Activated T-helper 1 cell treated with anti-CD3 and anti-CD28 coated beads, Interleukin-2, amount 50 U/mL, for 16 hours (primary cell): ENCODE measurements around the gene RIPPLY2.
A peak's percentile ranks its signal among the peaks of the same experiment; 100 is the strongest.

Experiments used
- DNase-seq, 2 donors: peaks; one replicate each; pipeline ENCODE4 v3.0.0-alpha.2; 2020; ENCODE audit warnings: low read depth in 1 of 2, low spot score in 1 of 2

The RIPPLY2 gene

DNA sequence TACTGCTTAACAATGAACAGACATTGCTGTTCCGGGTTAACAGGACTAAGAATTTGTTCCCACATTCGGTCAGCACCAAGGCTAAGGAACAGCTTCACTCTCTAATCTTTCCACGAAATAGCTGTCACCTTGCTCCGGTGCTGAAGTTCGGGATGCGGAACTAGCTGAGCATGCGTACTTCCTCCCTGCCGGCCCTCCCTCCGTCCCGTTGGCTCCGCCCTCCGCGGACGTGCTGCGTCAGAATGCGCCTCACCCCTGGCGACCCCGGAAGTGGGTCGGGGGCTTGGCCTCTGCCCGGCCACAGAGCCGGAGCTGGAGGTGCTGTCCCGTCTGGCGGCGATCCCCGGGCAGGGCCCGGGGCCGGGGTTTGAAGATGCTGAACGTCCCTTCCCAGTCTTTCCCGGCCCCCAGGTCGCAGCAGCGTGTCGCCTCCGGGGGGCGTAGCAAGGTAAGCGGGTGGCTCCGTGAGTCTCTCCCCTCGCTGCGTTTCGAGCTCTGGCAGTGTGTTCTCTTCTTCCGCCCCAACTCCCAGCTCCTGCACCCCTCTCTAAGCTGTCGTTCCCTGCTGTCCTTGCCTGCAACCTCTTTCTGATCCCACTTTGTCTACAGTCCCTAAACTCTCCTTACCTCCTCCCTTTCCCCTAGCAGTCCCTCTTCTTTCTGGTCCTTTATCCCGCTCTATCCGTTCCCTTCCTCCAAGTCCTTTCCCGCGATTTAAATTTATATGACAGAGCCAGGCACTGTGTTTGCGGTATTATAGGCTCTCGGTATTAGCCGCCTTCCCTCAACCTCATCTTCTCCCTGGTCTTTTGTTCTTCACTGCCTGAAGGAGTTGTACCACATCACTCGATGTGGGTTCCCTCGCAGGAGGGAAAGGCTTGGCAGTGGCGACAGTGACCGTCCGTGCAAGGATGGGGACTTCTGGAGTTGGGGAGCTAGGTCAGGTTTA lies 6.5 kb downstream of the RIPPLY2 start, which contains the start of gene CYB5R4:
CYB5R4 (plus strand) TSS at position 280 of the 949 bp plus-strand sequence; CDS start at position 374, 94 bp downstream.
- DNase-seq: peak; percentile 84 to 86

DNA sequence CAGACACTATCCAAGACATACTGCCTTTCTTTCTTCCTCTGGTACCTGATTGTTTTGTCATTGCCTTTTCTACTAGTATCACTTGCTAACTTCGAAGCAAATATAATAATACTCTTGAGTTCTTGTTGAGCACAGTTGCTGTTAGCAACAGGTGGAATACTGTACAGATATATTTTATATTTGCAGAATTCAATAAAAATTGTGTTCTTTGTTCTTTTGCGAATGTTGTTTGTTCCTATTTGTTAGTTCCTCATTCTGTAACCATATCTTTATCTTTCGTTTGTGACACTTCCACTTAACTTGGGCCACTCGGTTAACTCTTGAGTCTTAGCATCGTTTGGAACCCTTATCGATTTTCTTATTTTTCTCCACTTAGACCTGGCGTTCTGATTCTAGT lies 7.2 kb downstream of the RIPPLY2 start:
- no peak for DNase-seq

- no peak for DNase-seq
Measured at GRCh38 chr6:83860782-83861495, 7.8 kb downstream of the RIPPLY2 start.

GRCh38 chr6:83862776-83863471 lies 9.8 kb downstream of the RIPPLY2 start:
- no peak for DNase-seq

DNA sequence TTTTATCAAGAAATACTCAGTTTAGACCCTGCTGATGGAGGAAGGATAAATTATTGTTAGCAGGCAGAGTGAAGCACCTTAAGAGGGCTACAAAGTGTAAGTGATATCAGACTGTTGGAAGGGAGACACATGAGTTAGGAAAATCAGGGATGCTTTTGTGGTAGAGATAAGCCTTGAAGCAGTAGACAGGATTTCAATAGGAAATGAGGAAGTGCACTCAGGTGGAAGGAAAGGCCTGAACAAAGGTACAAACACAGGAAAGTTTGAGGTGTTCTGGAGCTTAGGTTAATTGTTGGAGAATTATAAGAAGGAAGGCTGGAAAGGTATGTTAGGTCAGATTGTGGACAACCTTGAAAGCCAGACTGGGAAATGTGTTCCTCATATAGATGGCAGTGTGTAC lies 13.9 kb downstream of the RIPPLY2 start:
- DNase-seq: no peak

DNA sequence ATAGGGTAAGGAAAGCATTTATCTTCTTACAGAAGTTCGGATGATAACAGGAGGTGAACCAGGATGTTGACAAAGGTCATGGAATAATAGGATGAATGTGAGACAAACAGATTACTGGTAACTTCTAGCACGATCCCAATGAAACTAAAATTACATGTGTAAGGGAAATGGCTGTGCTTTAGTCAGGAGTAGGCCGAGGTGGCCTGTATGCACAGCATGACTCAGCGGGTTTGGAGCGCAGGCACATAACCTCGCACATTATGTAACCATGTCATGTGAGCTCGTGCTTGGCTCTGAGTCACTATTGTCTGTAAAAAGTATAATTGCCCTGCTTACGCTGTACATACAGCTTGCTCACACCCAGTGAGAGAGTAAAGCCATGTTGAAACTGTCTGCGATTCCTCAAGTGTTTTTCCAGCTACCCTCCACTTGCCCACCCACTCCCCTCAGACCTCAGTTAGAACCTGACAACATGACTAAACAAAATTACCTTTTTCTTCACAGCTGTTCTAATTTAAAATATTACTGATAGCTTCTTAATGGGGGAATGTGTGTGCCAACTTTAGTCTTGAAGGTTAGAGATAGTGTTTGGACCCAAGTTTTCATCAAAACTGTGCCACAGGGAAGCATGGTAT lies 14.5 kb downstream of the RIPPLY2 start:
- no peak for DNase-seq

- no peak for DNase-seq
Measured at GRCh38 chr6:83868639-83869038, 15.5 kb downstream of the RIPPLY2 start.

DNA sequence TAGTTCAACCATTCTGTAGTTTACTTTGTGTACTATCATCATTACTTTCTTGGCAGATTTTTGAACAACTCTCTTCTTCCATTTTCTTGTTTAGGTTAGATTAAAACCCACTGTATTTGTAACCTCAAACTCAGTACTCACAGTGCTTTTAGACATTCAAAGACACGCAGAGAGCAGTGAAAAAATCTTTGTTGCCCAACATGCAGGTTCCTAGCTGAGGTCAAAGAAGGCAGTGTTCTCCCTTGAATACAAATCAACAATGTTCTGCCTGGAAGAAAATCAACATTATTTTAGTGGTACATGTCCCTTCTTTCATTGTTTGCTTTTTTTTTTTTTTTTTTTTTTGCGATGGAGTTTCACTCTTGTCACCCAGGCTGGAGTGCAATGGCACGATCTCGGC lies 17.5 kb downstream of the RIPPLY2 start:
- no peak for DNase-seq

- no peak for DNase-seq
Measured at GRCh38 chr6:83872386-83873118, 19.4 kb downstream of the RIPPLY2 start.

DNA sequence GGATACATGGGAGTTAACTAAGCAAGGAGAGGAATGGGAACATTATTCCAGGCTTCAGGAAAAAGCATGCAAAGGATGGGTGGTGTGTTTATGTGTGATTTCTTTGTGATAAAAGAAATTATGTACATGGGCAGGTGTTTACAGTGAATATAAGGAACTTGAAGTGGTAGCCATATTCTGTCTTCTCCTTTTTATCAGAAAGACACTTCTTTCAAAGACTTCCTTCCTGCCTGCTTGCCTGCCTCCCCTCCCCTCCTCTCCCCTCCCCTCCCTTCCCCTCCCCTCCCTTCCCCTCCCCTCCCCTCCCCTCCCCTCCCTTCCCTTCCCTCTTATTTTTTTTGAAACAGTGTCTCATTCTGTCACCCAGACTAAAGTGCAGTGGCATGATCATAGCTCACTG lies 20.7 kb downstream of the RIPPLY2 start:
- no peak for DNase-seq

DNA sequence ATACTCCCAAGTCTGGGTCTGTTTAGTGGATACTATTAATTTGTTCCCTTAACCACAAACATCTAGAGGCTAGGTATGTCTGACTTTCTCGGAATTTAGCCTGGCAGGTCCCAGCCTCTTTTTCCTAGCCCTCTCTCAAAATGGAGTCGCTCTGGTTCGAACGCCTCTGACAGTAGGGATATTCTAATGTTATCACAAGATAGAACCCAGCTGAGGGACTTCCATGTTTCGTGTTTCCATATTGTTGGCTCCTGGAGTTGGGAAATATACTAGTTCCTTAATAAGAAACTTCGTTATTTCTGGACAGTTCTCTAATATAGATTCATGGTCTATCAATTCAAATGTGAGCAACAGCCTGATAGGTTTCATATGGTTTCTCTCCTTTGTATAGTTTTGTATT lies 22.7 kb downstream of the RIPPLY2 start:
- DNase-seq: no peak

- no peak for DNase-seq
Measured at GRCh38 chr6:83878902-83879644, 25.9 kb downstream of the RIPPLY2 start.

DNA sequence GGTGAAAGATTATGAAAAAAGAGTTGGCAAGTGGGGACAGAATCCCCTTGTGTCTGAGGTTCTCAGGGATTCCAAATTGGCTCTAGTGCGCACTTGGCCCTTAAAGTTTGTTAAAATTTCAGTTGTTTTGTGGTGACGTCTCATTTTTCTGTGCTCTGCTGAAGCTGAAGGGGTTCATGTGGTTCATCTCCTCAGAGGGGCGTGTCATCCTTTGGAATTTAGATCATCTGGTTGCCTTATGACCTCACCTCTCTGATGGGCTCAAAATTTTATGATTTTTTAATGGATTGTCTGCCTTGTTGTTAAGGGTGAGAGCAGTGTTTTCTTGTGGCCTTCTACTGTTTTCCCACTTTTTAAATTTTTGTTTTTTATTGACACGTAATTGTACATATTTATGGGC lies 26.6 kb downstream of the RIPPLY2 start:
- no peak for DNase-seq

DNA sequence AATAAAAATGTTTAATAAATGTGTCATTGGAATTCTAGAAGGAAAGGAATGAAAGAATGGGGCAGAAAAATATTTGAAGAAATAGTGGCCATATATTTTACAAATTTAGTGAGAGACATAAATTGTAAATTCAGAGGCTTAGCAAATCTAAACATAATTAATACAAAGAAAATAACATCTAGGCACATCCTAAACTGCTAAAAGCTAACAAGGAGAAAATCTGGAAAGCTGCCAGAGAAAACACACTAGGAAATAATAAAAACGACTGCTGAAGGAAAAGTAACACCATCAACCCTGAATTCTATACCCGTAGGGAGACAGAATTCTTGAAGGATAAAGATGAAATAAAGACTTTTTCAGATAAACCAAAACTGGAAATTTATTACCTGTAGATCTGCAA lies 30.1 kb downstream of the RIPPLY2 start:
- DNase-seq: no peak

DNA sequence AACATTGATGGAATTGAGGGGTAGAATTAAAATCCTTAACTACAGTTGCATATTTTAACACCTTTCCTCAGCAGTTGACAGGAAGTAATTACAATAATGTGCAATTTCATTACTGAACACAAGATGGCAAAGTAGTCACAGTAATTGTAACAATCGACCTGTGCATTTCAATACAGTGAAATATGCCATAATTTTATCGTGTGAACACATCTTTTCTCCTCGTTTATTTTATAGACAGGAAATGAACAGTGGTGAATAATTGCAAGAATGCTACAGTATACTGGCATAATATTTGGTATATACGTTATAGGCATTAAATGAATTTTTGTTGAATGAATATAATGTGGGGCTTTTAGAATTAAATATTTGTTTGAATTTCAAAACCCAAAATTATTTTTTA lies 31.4 kb downstream of the RIPPLY2 start:
- no peak for DNase-seq

- DNase-seq: no peak
Measured at GRCh38 chr6:83885984-83886383, 32.8 kb downstream of the RIPPLY2 start.

GRCh38 chr6:83889621-83890020 lies 36.5 kb downstream of the RIPPLY2 start:
- DNase-seq: no peak

GRCh38 chr6:83890520-83890919 lies 37.4 kb downstream of the RIPPLY2 start:
- no peak for DNase-seq

DNA sequence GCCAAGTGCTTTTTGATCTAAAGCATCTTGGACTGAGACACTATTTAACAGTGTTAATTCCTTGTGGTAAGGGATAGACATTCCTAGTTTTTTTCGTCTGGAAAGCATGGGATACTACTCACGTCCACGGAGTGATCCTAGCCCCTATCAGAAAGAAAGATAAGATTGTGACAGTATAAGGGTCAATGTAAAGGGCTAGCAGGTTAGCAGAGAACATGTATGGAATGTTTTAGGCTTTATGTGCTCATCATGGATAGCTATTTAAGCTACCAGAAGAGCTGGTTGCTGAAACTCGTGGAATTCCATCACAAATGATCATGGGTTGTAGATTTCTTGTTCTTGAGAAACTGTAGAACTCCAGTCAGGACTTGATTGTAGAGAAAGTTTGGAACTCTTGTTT lies 38.4 kb downstream of the RIPPLY2 start:
- no peak for DNase-seq

DNA sequence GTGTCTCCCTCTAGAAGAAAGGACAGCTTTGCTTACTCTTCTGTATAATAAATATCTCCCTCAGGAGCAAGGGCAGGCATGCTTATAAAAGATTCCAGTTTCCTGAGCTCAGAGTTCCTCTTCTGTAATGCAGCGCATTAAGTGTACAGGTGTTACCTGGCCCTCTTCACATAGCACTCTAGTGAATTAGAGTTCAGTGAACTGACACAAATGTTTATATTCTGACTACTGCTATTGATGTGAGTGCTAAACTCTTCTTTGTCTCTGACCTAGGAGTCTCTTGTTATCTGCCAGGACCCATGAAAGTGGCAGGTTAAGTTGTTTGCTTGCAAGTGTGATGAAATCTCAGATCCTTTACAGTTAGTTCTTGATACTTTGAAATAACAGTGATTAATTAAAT lies 39.9 kb downstream of the RIPPLY2 start:
- no peak for DNase-seq
